GM19468 (cell line): ENCODE data around the gene ARHGEF12.
A peak's percentile ranks its signal among the peaks of the same experiment; 100 is the strongest.

ENCODE experiments used
- ATAC-seq: cut with Tn5 transposase; IDR thresholded peaks from one replicate; pipeline ENCODE4 v1.9.1; 2021; ENCODE audit warnings: mild to moderate bottlenecking, moderate library complexity, moderate number of reproducible peaks; ENCODE audit not compliant: unreplicated experiment; ENCODE audit errors: extremely low read depth

The ARHGEF12 gene

DNA sequence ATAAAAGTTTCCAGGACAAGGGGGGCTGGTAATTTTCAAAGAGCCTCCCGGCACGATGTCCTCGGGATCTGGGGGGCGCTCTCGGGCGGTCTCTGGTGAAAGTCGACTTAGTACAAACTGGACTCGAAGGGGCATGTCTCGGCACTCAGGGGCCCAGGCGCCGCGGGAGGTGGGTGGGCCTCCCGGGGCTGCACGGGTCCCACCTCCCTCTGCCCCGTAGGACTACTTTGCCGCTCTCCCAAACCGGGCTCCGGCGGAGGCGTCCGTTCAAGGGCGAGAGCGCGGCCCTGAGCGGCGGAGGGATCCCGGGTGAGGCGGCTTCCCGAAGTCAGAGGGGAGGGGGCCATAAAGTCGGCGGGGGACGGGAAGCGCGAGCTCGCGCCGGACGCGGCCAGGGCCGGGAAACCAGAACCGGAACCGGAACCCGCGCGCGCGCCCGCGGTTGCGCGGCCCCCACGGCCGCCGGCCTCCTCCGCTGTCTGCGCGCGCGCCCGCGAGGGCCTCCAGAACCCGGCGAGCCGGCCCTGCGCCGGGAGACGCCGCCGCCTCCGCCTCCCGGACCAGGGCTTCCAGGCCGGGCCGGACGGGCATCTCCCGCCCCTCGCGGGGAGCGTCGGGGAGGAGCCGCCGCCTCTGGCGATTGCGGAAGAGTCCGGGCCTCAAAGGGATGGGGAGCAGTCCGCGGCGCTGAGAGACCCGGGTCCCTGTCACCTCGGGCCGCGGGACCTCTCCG lies at the start of gene ARHGEF12:
Gene ARHGEF12, plus strand, starts transcription at position 506 of the 733 bp plus-strand sequence. CDS start 831 bp downstream, outside the sequence.
- ATAC-seq, result peak; percentile 52

DNA sequence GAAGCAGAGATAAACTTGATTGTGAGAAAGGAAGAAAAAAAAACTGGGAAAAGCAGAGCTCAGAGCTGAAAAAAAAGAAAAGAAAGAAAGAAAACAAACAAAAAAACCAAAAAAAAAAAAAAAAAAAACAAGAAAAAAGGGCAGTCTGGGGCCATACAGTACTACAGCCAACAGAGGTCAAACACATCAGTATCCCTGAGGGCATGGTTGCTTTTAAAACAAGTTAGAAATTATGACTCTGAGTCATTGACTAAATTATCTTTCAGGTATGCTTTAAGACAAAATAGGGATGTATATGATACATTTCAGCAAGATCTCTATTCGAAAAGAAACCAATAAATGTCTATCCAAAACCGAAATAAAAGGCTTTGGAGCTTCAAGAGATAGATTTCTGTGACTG lies 48.2 kb upstream of the ARHGEF12 start:
- ATAC-seq, result no peak

DNA sequence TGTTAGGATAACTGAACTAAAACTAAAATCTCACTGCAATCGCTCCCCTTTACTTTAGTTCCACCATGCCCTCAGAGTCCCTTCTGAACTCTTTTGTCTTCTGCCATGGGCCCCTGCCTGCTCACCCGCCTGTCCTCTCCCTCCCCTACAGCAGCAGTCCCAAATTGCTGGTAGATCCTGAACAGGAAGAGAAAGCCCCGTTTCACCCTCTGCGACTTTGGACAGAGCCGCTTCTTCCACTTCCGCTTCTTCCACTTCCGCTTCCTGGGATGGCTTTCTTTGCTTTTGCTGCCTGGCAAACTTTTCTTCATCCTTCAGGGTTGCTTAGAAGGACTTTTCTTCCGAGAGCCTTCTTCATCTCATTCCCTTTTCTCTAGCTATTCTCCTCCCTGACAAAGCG lies 46.8 kb upstream of the ARHGEF12 start:
- no peak for ATAC-seq

GRCh38 chr11:120290956-120291355 lies 45.3 kb upstream of the ARHGEF12 start:
- ATAC-seq, result no peak

DNA sequence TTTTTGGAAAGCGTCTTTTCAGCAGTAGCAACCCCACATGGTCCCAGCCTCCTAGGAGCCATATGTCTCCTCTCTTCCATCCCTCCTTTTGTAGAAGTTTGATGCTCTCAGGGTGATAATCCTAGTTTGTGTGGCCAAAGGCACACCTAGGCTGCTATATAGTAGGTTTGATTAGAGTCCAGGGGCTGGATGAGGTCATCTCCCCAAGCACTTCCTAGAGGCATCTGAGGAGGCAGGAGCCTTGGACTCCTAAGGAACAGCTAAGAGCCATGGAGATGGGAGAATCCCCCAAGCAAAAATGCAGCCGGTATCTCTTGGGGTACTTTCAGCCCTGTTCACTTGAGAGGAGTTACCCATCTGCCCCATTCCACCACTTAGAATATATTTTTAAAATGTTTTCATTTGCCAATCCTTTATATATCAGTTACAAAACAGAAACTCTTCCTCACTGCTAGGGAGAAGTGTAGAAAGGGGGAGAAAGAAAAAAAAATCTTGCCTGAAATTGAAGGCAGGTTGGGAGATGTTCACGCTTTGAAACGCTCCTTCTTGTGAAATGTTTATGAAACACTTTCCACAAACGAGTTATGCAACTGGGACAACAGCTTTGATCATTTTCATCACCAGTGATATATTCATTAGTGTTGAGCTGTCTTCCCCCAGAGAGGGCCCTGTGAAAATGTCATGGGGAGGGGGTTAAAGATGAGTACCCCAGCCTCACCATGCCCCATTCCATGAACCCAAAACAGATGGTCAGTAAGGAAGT lies 43.0 kb upstream of the ARHGEF12 start:
- ATAC-seq, result no peak

DNA sequence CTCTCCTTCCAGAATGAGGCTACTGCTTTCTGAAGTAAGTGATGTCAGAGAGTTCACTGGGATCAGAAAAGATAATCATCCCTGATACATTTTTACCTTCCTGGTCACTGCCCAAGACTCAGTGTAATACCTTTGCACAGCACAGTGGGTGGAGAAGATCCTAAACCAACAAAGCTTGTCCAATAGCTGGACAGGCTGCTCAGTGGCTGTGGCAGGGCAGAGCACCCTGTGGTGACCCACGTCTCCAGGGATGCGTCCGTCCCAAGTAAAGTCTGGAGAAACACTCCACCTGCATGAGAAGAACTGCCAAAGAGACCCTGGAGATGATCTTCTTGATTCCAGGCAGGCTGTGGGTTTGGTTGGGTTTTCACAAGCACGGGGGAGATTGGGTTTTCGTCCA lies 42.1 kb upstream of the ARHGEF12 start:
- no peak for ATAC-seq

DNA sequence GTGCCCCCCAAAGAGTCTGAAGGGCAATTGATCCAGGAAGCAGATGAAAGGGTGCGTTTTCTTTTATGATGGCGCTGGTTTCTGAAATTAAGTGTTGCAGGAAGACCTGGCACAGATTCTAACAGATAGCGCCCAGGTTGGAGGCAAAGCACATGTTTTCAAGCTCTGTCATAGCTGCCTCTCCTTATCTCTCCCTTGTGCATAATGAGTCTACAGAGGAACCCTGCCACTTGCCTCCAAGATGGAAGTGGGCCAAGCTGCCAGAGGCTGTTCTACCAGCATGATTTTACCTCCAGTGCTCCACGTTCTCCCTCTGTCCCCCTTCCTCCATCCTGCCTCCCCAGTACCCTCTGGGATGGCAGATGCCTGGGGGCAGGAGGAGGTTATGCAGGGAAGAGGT lies 41.1 kb upstream of the ARHGEF12 start:
- no peak for ATAC-seq

DNA sequence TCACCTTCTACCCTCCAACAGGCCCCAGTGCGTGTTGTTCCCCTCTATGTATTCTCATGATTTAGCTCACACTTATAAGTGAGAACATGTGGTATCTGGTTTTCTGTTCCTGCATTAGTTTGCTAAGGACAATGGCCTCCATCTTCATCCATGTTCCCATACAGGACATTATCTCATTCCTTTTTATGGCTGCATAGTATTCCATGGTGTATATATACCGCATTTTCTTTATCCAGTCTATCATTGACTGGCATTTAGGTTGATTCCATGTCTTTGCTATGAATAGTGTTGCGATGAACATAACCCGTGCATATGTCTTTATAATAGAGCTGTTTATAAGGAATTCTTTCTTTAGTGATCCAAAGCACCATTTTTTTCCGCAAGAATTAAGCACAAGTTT lies 39.7 kb upstream of the ARHGEF12 start:
- ATAC-seq, result no peak

DNA sequence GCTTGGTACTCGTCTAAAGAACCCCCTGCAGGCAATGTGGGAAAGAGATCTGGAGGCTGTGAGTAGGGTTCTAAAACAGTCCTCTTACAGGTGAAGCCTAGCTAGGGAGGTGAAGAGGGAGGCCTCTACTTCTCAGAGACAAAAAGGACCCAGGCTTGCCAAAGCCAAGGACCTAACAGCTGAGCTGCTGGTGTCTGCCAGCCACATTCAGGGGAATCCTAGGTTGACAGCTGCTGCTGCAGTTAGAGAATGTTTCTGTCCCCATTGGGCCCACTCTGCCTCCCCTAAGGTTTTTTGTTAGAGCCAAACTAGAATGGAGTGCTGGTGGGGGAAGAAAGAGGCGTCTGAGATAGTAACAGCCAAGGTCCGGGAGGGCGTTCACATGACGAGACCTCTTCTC lies 37.8 kb upstream of the ARHGEF12 start:
- ATAC-seq, result no peak

DNA sequence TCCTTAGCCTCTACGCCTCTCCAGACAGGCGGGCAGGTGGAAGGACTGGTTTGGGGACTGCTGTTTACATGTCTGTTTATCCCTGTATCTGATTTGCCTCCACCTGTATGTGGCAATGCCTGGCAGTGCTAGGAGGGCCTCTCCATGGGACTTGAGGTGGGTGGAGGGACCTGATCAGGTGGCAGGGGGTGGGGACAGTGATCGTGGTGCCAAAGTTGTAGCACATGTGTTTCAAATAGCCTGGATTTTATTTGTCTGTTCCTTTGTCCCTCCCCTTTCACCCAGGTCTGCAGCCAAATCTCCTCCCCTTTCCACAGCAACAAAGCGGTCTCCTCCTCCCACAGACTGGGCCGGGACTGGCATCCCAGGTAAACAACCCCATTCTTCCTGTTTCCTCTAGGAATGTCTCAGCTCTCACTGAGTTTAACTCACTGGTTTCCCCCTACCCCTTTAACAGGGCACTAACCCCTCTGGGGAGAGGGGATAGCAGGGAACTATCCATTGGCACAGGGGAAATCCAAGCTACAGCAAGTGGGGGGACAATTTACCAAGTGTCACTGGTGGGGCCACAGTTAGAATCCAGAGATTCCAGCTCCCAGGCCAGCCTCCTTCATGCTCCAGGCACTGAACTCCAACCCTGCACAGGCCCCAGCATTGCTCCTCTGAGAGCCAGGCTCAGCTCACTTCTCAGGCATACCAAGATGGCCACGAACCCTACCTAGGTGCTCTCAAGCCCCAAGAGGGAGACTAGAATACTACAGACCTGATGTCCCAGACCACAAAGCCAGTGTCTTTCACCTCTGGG lies 34.0 kb upstream of the ARHGEF12 start:
- ATAC-seq, result no peak

- ATAC-seq, result no peak
Observed at GRCh38 chr11:120303004-120303637, 33.1 kb upstream of the ARHGEF12 start.

DNA sequence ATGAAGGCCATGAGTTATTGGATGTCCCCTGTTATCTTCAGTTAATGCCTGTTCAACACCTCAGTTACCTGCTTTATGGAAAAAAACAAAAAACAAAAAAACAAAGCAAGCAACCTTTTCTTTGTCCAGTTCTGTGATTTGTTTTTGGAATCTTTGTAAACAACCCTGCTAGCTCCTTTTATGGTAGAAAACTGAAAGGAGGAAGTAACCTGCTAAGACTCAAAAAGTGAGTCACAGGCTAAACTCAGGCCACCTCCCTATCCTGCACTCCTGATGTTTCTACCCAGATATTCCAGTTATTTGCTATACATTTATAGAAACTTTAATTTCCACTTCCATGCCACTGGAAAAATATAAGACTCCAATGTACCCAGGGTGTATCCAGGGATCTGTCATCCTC lies 31.7 kb upstream of the ARHGEF12 start:
- ATAC-seq, result no peak

- ATAC-seq, result no peak
Observed at GRCh38 chr11:120305286-120305685, 30.9 kb upstream of the ARHGEF12 start.

- ATAC-seq, result no peak
Observed at GRCh38 chr11:120306519-120307242, 29.5 kb upstream of the ARHGEF12 start.

DNA sequence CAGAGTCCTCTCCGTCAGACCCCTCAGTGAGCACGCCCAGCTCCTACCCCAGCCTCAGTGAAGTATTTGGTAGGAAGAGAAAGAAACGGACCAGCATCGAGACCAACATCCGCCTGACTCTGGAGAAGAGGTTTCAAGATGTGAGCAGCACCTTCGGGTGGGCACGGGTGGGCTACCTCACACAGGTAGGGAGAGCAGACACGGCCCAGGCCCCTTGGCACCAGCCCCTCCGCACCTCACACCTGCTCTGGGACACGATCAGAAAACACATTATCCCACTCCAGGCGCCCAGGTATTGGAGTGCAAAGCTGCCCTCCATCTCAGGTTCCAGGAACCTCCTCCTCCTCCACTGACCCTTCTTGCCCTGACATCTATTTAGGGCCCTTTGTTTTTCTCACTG lies 28.7 kb upstream of the ARHGEF12 start:
- no peak for ATAC-seq

DNA sequence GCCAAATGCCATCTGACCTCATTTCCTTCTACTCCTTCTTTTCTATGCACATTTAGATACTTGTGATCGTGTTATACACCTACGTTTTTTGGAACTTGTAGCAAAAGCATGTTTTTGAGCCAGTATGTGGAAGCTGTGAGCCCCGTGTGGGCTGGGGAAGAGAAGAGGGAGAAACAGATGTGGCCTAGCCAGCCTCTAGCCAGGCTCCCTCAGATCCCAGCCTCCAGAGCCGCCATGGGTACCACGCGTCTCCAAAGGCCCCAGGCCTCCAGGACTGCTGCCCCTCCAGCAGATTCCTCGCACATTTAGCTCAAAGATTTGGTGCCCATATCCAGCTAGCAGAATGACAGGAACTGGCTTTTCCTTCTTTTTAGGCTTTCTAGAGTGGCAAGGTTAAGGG lies 28.1 kb upstream of the ARHGEF12 start:
- ATAC-seq, result no peak

DNA sequence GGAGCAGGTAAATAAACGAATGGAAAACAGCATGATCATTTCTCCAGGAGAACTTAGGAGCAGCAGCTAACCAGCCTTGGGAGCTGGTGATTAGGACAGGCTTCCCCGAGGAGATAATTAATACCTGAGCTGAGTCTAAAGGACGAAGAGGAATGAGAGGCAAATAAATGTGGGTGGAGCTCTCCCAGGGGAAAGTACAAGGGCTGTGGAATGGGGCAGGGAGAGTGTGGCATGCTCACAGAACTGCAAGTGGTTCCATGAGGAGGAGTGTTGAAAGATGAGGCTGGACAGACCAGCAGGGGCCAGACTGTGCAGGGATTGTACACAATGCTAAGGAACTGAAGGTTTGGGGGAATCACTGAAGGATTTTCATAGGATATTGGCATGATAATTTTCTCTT lies 25.3 kb upstream of the ARHGEF12 start:
- no peak for ATAC-seq

DNA sequence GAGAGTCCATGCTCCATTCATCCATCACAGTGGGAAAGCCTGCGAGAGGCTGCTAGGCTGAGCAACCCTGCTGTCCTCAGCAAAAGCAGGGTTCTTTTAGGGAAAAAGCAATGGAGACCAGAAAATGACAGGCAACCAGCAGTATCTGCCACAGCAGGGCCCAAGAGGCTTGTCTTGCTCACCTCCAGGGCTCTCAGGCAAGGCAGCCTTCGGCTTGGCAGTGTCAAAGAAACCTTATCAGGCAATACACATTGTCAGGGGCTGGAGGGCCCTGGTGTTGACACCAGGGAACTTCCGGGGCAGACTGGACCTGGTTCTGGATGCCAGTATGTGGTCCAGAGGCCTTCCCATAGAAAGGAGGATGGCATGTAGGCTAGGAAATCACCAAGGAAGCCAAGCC lies 21.4 kb upstream of the ARHGEF12 start:
- no peak for ATAC-seq

GRCh38 chr11:120316880-120317688 lies 19.1 kb upstream of the ARHGEF12 start:
- no peak for ATAC-seq
